OCI-LY7 (cell line): ENCODE measurements around the gene ACADS.

ENCODE experiments used
- CTCF ChIP-seq: fragments of 200-600 bp; sonication (generic); conservative IDR thresholded peaks from 2 replicates; pipeline ENCODE4 v1.5.1; 2014; ENCODE audit warnings: mild to moderate bottlenecking, antibody characterized with exemption, low read length, moderate library complexity, mixed read lengths
- EZH2phosphoT487 ChIP-seq: fragments of 200-600 bp; sonication (generic); IDR thresholded peaks from 2 replicates; pipeline ENCODE4 v1.6.1; 2018; ENCODE audit warnings: low read depth, borderline replicate concordance, mild to moderate bottlenecking, mixed run types, antibody characterized with exemption, low read length, moderate library complexity, mixed read lengths

DNA sequence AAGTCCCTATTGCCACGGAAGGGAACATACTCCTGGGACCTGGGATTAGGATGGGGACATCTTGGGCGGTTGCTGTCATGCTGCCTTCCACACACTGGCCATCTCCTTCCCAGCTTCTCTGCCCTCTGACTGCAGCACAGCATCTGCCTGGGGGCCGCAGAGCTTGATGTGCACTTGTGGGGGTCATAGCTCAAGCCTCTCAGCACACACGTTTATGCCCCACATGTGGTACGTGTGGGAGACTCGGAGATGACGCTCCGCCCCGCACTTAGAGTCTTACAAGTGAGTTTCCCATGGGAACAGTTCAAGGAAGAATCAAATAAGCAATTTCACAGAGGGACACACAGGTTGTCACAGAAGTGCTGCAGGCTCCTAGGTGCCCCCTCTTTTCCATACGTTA, 8.6 kb downstream of the ACADS start:
- TF ChIP-seq CTCF = no peak
- TF ChIP-seq EZH2phosphoT487 = no peak
